Stimulated activated CD8-positive, alpha-beta memory T cell treated with anti-CD3 and anti-CD28 coated beads, Interleukin-7, amount 100 ng/mL, for 1 hour (primary cell): ENCODE measurements around the gene IL1RL1.
"Not testable (repeated sequence)": the region's sequence is repeated elsewhere in the genome, so short reads cannot be mapped to it uniquely, and the experiment has no call there.

Source experiments
- DNase-seq, 2 donors: peaks; one replicate each; pipeline ENCODE4 v3.0.0-alpha.2; 2020; ENCODE audit warnings: low read depth in 2 of 2

Gene IL1RL1

DNA sequence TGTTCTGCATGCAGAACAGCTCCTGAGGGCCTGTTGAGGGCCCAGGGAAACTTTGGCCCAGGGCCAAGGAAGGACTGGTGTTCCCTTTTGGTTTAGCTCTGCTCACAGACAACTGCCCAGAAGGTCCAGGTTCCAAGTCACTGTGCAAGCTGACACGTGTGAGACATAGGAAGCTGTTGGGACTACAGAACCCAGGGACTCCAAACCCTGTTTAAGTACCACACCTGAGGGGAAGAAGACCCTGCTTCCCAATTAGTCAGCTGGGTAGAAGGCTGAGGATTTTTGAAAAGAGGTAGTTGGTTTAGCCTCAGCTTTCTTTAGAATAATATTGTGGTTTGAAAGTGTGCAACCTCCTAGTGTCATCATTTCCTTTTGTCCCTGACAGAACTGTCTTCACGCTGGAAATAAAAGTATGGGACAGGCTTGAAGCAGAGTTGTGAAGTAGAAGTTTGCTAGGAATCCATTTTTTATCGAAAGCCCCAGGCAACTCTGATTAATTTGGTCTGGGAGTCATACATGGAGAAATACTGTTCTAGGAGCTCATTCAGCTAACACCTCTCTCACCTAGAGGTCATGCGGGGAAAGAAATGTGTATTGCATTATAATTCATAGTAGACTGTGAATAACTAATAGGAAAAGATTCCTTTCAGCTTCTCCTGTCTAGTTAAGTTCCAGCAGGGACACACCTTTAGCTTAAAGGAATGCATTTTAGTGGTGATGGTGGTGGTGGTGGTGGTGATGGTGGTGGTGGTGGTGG, 19.9 kb upstream of the IL1RL1 start:
- no peak for DNase-seq

DNA sequence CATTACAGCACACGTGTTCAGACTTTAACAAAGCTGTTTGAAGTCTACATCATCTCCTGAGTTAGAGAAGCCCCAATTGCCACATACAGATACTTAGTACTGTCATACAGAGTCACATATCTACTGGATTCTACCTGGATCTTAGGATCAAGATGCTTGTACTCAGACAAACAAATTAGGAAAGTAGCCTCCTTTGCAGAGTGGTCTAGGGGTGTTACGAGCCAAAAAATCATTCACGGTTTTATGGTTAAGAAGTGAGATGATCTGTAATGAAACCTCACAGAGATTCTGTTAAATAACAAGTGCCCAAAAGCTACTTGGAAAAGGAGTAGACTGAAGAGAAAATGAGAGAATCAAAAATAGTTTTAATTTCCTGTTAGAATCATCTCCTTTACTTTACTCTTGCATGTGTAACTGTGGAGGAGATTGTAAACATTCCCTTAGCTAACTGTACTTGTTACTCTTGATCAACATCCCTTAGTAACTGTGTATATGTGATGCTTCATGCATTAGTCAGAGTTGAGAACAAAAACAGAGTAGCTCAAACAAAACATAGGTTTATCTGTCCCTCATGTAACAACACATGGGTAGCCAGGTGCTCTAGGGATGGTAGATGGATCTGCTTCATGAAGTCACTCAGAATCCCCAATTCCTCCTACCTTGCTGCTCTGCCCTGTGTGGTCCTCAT, 16.4 kb upstream of the IL1RL1 start:
- DNase-seq: no peak

DNA sequence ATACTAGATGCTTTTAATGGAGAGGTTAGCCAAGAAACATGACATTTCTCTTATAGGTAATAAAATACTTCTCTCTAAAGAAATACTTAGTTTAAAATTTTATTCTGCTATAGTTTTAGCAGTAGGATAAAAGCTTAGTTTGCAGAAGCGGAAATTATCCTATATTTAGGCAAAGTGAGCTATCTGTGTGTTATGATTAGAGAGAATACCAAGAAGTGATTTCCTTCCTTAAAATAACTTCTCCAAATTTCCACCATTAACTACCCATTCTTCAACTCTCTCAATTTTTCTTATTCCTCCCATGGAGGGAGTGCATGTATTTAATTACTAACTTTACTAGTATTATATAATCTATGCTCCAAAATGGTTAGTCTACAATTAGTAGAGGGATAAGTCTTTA, 15.8 kb upstream of the IL1RL1 start:
- no peak for DNase-seq

- no peak for DNase-seq
Observed at GRCh38 chr2:102296449-102296848, 14.9 kb upstream of the IL1RL1 start.

- DNase-seq: no peak
Observed at GRCh38 chr2:102297891-102298290, 13.5 kb upstream of the IL1RL1 start.

DNA sequence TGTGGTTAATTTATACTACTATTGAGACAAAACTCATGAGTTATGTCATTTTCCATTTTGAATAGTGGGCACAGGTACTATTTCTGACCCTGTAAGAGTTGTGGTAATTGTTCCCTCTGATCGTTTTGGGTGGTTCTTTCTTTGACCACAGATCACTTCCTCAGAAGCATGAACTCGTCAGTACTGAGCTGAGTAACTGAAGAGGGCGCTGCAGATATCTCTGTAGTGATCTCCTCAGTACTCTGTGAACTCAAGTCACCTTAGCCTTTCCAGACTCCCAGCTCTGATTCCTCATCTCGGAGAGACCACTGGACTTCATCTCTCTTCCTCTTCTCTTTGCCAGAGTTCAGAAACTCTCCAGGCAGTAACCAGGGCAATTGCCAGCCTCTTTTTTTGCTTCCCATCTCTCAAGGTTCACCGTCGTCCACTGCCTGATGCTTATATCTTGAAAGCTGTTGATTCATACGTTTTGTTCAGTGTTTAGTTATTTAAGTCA, 9.4 kb upstream of the IL1RL1 start:
- peak in 1 of 2 donors; percentile 15 for DNase-seq

DNA sequence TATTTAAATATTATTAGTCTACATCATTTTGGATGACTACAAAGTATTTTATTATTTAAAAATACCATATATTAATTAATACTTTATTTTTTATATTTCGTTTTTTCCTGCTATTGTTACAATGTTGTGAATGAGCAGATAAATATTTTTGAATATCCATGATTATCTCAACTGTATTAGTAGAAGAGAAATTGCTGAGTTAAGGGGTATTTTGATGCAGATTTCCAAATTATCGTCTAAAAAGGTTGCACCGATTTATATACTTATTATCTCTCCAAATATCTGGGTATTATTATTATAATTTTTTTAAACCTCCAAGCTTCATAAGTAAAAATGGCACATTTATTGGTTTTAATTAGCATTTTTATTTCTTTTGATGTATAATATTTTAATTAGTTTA, 8.9 kb upstream of the IL1RL1 start:
- DNase-seq: no peak

DNA sequence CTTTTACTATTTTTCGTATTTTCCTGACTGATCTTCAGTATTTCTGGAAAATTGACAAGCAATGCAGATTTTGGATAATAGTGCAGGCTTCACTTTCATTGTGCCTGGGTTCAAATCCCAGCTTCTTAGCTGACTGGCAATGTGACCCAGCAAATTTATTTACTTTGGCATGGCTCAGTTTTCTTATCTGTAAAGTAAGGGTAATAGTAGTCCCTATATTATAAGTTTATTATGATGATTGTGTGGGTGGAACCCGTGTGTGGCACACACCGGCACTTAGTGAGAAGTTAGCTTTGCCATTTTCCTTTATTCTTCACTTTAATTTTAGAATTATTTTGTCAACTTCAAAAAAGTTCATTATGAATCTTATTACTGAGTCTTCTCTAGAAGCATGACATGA, 7.8 kb upstream of the IL1RL1 start:
- DNase-seq: no peak

DNA sequence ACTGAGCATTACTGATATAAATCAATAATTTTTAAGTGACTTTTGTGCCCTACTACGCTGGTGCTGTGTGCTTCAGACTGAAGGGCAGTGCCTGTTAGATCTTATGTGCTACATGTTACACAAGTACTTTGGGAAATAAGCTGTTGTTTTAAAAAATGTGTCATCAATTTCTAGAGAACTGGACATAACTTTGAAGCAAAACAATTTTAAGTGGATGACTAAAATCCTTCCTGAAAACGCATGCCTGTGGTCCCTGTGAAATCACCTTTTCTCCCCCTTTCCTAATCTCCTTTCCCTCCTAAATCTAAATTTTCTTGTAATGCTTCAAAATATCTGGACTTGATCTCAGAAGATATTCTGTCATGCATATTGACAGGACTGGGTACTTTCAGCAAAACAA, 7.1 kb upstream of the IL1RL1 start:
- DNase-seq: no peak

- DNase-seq: no peak
Observed at GRCh38 chr2:102304711-102305611, 6.4 kb upstream of the IL1RL1 start.

DNA sequence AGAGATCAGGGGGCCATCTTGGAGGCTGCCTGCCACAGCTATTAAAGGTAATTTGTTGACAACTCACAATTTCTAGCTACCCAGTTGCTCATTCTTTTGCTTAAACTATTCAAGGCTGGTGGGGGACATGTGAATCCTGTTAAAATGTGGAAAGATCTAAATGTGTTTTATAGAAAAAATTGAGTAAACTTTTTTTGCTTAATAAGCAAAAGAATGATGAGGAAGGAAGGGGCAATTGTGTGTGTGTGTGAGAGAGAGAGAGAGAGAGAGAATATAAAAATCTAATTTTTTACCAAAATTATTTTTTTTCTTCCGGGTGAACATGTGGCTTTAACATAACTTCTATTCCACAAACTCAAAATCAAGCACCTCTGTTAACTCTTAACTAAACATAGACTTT, 5.2 kb upstream of the IL1RL1 start:
- DNase-seq: no peak

DNA sequence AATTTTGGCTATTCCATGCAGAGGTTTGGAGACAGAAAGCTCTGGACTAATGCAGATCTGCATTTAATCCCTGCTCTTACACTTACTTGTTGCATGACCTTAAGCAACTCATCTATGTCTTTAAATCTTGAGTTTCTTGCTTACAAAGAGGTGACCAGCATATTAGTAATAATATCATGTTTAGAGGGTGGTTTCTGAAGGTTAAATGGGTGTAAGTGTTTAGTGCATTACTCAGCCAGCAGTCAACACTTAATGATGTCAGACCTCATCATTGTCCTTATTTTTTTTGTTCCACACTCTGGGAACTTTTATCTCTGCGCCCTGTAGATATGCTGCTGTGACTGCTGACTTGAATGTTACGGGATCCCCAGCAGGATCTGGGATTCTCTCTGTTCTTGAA, 1.7 kb downstream of the IL1RL1 start:
- DNase-seq: no peak

DNA sequence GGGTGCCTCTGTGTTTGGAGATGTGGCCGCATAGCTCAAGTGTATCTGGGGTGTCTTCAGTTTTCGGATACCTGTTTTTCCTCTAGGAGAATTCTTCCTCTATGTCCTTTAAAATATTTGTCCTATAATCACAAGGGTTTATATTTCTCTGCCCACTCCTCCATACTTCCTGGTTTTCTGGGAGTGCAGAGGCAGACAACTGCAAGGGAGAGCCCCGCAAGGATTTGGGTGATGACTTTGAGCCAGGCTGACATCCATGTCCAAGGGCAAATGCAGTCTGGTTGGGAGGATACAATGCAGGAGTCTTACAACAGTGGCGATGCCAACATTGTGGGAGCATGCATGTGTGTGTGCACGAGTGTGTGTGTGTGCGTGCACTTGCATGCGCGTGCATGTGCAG, 2.1 kb downstream of the IL1RL1 start:
- no peak for DNase-seq

DNA sequence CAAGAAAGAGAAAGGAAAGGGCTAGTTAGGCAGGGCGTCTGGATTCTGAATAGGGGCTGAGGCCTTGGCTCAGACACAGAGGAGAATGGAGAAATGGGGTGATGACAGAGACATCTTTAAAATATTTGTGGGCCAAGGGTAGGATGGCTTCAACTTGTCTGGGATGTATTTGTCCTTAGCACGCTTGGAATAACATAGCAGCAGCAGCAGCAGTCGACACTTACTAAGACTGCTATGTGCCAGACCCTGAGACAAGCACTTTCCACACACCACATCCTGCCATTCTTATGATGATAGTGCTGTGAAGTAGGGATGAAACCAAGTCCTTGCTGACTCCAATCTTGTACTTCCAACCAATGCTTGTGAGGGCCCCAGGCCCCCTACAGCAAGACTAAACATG, 2.6 kb downstream of the IL1RL1 start:
- DNase-seq: no peak

DNA sequence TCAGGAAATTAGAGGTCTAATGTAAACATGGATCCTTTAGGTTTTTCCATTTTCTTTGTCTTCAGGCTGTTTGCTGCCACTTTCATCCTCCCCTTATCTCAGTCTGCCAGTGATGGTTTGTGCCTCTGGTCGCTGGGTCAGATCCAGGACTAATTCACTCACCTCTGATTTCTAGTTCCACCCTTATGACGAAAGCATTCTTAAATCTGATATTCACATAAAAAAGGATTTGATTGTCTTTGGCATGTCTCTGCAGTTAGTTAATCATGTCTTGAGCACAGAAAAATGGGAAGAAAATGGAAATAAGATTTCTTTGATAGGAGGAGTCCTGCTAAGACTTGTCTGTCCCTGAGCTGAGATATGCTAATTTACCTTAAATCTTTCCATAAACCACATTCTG, 4.6 kb downstream of the IL1RL1 start:
- DNase-seq: no peak

DNA sequence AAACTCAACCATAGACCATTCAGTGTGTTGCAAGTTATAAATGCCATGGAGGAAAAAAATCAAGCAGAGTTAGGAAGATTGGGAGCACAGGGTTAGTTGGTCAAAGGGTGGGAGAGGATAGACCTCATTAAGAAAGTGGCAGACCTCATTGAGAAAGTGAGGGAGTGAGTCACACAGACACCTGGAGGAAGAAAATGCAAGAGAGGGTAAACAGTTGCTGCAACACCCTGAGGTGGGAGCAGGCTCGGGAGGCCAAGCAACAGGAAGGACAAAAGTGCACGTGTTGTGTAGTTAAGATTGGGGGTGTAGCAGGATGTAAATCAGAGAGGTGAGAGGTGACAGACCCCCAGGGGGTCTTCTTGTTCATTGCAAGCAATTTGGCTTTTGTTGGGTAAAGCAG, 6.4 kb downstream of the IL1RL1 start:
- DNase-seq: no peak

GRCh38 chr2:102318437-102318836, 7.1 kb downstream of the IL1RL1 start:
- DNase-seq: no peak

DNA sequence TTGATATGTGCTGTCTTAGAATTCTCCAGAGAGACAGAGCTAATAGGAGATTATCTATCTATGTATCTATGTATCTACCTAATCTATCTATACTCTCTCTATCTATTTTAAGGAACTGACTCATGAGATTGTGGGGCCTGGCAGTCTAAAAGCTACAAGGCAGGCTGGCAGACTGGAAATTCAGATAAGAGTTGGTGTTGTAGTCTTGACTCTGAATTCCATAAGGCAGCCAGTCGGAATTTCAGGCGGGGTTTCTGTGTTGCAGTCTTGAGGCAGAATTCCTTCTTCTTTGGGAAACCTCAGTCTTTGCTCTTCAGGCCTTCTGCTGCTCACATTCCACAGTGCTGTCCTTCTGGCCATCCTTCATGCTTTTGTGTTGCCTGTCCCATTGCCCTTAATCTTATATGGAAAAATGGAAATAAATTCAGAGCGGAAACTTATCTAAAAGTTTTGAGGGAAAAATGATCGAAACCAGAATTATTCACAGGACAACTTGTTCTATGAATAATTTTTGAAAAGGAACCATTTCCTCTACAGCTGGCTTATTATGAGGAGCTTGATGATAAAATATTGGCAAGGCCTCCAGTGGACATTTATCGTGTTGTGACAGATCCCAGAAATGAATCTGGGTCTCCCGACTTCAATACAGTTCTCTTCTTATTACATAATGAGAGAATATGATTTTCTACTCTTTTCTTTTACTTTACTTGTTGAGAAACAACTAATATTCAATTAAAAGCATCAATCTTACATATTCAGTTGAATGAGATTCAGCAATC, 10.8 kb downstream of the IL1RL1 start:
- DNase-seq: no peak

- not testable (repeated sequence) for DNase-seq
Observed at GRCh38 chr2:102324914-102325313, 13.6 kb downstream of the IL1RL1 start.

DNA sequence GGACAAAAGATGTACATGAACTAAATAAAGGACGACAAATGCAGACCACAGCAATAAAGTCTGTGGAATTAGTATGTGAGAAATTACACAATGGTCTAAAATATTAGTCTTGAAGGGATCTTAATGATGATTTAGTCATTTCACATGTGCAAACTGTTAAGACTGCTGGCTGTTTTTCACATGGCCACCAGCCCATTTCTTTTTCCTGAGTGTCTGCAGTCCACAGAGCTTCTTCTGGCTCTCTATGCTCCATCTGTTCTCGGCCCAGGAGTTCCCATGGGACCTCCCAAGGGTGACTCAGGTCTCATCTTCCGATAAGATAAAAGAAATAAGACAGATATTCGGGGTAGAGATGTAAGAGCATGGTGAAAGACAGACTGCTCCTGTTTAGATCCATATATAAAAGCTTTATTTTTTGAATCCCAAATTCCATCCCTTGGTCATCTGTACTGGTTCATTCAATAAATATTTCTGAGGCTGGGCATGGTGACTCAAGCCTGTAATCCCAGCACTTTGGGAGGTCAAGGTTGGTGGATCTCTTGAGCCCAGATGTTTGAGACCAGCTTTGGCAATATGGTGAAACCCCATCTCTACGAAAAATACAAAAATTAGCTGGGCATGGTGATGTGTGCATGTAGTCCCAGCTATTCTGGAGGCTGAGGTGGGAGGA, 20.1 kb downstream of the IL1RL1 start:
- no peak for DNase-seq

GRCh38 chr2:102334486-102334885, 23.1 kb downstream of the IL1RL1 start:
- no peak for DNase-seq
